22Rv1 (cell line): ENCODE measurements around the gene MBD6.
"Not testable (repeated sequence)": the region's sequence is repeated elsewhere in the genome, so short reads cannot be mapped to it uniquely, and the experiment has no call there.

Source experiments
- CTCF ChIP-seq: fragments of 450-650 bp; IDR thresholded peaks from 2 replicates; pipeline ENCODE4 v1.5.1; 2017; ENCODE audit warnings: mild to moderate bottlenecking
- ZFX ChIP-seq: fragments of 450-650 bp; IDR thresholded peaks from 2 replicates; pipeline ENCODE4 v1.6.1; 2017; ENCODE audit warnings: antibody characterized with exemption, borderline replicate concordance

- not testable (repeated sequence) for TF ChIP-seq CTCF, ZFX
These were observed 16.1 kb upstream of the MBD6 start for GRCh38 chr12:57506541-57506940.
